ENCODE data around the gene RDH13.
A peak's percentile ranks its signal among the peaks of the same experiment; 100 is the strongest.
"Not testable (repeated sequence)": the region's sequence is repeated elsewhere in the genome, so short reads cannot be mapped to it uniquely, and the experiment has no call there.

The RDH13 gene, protein sequence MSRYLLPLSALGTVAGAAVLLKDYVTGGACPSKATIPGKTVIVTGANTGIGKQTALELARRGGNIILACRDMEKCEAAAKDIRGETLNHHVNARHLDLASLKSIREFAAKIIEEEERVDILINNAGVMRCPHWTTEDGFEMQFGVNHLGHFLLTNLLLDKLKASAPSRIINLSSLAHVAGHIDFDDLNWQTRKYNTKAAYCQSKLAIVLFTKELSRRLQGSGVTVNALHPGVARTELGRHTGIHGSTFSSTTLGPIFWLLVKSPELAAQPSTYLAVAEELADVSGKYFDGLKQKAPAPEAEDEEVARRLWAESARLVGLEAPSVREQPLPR

DNA sequence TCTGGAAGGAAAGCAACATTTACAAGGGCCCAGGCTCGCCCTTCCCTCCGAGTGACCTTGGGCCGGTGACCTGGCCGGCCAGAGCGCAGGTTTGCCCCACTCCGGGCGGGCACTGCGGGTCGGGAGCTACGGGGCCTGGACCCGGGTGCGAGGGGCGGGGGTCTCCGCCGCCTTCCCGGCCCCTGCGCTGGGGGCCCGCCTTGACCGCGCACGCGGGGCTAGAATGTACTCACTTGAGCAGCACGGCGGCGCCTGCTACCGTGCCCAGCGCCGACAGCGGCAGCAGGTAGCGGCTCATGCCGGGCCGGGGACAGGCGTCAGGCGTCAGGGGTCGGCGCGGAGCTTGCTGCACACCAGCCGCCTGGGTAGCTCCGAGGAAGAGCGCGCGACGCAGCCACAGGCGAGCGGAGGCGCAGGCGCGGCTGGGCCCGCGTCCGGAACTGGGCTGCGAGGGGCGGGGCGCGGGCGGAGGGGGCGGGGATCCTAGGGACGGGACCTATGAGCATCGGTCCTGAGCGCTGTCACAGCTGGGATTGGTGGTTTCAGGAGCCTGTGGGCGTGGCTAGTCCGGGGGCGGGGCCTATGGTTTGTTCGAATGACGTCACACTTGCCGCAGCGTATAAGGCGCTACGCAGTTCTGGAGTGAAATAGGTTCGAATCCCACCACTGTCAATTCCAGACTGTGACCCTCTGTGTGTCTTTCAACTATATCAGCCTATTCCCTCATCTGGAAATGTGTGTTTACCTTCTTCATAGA, at the start of gene RDH13:
RDH13 (minus strand) TSS at position 414 of the 757 bp plus-strand sequence; CDS start at position 298, 116 bp downstream.
- Histone ChIP-seq H3K27ac (ENCODE audit: low read depth, low read length) (no peak within 1 kb of the TSS), H3K36me3 (ENCODE audit: control insufficient read depth in 5 of 5, insufficient read depth in 5 of 5, low read length in 5 of 5) (peaks cover 0 to 14% (median 10%) of the 10 kb centered on the region in 5 donors), H3K9ac (ENCODE audit: low read length in 5 of 5) (peak within 1 kb of the TSS; percentile 16 to 85 (median 81)), H3K9me3 (ENCODE audit: control insufficient read depth in 5 of 5, low read length in 5 of 5) (no peaks in the 10 kb centered on the region), H3K4me3 (ENCODE audit: low read depth in 1 of 5, low read length in 5 of 5) (peak within 1 kb of the TSS; percentile 69 to 88 (median 77)), H3K27me3 (ENCODE audit: control insufficient read depth in 5 of 5, insufficient read depth in 4 of 5, low read length in 5 of 5) (peaks cover 0 to 15% (median 5%) of the 10 kb centered on the region in 5 donors), H3K4me1 (ENCODE audit: control insufficient read depth in 5 of 5, insufficient read depth in 5 of 5, low read length in 5 of 5) (peaks cover 0 to 15% (median 9%) of the 10 kb centered on the region in 5 donors)

DNA sequence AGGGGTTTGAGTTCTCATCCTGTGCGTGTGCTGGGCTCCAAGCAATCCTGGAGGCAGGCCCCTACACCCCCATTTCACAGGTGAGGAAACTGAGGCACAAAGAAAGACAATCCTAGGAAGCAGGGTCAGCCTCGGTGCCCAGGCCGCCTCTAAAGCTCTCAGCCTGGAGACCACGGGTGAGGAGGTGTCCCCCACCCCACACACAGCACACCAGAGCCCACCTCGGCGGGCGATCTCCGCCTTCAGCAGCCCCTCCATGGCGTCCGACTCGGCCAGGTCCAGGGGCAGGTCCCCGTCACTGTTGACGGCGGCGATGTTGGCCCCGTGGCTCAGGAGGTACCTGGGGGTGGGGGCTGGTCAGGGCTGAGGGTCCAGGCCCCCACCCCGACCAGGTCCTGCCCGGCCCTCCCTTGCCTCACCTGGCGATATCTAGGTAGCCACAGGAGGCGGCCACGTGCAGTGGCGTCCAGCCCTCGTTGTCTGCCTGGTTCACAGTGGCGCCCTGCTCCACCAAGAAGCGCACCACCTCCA, 49.4 kb upstream of the RDH13 start:
- Histone ChIP-seq H3K27ac (ENCODE audit: low read depth, low read length) (no peak overlapping the region), H3K36me3 (ENCODE audit: control insufficient read depth in 5 of 5, insufficient read depth in 5 of 5, low read length in 5 of 5) (peaks cover 0 to 29% (median 26%) of the 10 kb centered on the region in 5 donors), H3K9ac (ENCODE audit: low read length in 5 of 5) (peak overlapping the region in 1 of 5 donors; percentile 71), H3K27me3 (ENCODE audit: control insufficient read depth in 5 of 5, insufficient read depth in 4 of 5, low read length in 5 of 5) (no peaks in the 10 kb centered on the region), H3K9me3 (ENCODE audit: control insufficient read depth in 5 of 5, low read length in 5 of 5) (no peaks in the 10 kb centered on the region), H3K4me1 (ENCODE audit: control insufficient read depth in 5 of 5, insufficient read depth in 5 of 5, low read length in 5 of 5) (peaks cover 10 to 51% (median 45%) of the 10 kb centered on the region in 5 donors), H3K4me3 (ENCODE audit: low read depth in 1 of 5, low read length in 5 of 5) (no peak overlapping the region)

DNA sequence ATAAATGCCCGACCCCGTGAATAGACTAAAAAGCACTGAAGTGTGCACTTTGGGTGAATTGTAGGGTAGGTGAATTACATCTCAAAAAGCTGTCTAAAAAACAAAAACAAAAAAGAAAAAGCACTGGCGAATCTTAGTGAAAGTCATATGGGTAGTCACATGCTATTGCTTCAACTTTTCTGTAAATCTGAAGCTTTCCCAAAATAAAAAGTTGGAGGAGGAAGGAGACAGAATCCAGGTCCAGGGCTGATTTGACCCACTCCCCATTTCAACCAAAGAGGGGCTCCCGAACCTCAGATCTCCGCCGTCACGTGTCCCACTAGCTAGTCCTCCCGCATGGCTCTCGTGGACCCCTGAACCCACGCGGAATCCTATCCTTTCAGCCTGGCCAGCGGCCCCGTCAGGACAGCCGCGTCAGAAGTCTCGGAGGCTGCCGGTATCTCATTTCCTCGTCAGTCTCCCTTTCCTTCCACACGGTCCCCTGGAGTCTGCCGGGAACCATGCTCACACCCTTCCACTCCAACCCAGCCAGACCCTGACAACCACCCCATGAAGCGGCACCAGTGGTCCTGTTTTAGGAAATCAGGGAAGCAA, 48.4 kb upstream of the RDH13 start:
- H3K27ac ChIP-seq (ENCODE audit: low read depth, low read length) = peak overlapping the region; percentile 37
- peak overlapping the region in 2 of 5 donors; percentile 19 to 35 for H3K9ac ChIP-seq (ENCODE audit: low read length in 5 of 5)
- peaks cover 10 to 44% (median 38%) of the 10 kb centered on the region in 5 donors for H3K4me1 ChIP-seq (ENCODE audit: control insufficient read depth in 5 of 5, insufficient read depth in 5 of 5, low read length in 5 of 5)
- H3K4me3 ChIP-seq (ENCODE audit: low read depth in 1 of 5, low read length in 5 of 5) = no peak overlapping the region
- peaks cover 0 to 34% (median 29%) of the 10 kb centered on the region in 5 donors for H3K36me3 ChIP-seq (ENCODE audit: control insufficient read depth in 5 of 5, insufficient read depth in 5 of 5, low read length in 5 of 5)
- H3K27me3 ChIP-seq (ENCODE audit: control insufficient read depth in 5 of 5, insufficient read depth in 4 of 5, low read length in 5 of 5) = no peaks in the 10 kb centered on the region
- no peaks in the 10 kb centered on the region for H3K9me3 ChIP-seq (ENCODE audit: control insufficient read depth in 5 of 5, low read length in 5 of 5)

DNA sequence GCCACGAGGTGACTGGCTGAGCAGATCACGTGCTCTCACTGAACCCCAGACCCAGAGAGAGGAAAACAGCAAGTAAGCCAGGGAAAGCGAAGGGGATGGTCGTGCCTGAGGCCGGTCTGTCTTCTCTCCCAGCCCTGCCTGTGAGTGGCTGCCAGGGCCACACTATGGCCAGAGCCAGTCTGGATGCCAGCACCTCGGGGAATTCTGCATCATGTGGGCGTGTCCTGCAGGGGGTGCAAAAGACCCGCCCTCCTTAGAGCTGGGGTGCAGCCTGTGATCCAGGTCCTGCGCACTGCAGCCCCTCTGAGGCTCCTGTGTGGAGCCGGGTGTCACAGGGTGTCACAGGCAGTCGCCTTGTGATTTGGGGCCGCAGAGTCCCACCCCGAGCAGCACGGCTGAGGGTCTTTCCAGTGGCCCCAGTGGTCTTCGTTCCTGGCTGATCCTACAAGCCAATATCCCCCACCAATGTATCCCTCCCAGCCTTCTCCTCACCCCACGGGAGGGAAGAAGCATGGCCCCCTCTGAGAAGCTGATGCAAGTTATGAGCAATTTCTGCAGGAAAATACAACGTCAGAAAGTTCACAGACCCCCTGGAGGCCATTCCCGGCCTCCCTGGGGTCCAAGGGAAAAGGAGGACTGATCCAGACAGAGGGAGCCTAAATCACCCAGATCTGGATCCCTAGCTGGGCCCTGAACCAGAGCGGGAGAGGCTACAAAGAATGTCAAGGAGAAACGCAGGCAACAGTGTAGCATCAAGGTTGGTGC, 46.8 kb upstream of the RDH13 start:
- Histone ChIP-seq H3K4me1 (ENCODE audit: control insufficient read depth in 5 of 5, insufficient read depth in 5 of 5, low read length in 5 of 5) (peaks cover 5 to 30% (median 21%) of the 10 kb centered on the region in 5 donors), H3K9ac (ENCODE audit: low read length in 5 of 5) (no peak overlapping the region), H3K27me3 (ENCODE audit: control insufficient read depth in 5 of 5, insufficient read depth in 4 of 5, low read length in 5 of 5) (no peaks in the 10 kb centered on the region), H3K36me3 (ENCODE audit: control insufficient read depth in 5 of 5, insufficient read depth in 5 of 5, low read length in 5 of 5) (peaks cover 0 to 41% (median 34%) of the 10 kb centered on the region in 5 donors), H3K9me3 (ENCODE audit: control insufficient read depth in 5 of 5, low read length in 5 of 5) (no peaks in the 10 kb centered on the region), H3K4me3 (ENCODE audit: low read depth in 1 of 5, low read length in 5 of 5) (no peak overlapping the region), H3K27ac (ENCODE audit: low read depth, low read length) (no peak overlapping the region)

DNA sequence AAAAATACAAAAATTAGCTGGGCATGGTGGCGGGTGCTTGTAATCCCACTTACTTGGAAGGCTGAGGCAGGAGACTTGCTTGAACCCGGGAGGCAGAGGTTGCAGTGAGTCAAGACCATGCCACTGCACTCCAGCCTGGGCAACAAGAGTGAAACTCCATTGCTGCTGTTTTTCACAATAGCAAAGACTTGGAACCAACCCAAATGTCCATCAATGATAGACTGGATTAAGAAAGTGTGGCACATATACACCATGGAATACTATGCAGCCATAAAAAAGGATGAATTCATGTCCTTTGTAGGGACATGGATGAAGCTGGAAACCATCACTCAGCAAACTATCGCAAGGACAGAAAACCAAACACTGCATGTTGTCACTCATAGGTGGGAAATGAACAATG, 44.3 kb upstream of the RDH13 start:
- H3K36me3 ChIP-seq (ENCODE audit: control insufficient read depth in 5 of 5, insufficient read depth in 5 of 5, low read length in 5 of 5) = peaks cover 2 to 48% (median 41%) of the 10 kb centered on the region in 5 donors
- H3K27me3 ChIP-seq (ENCODE audit: control insufficient read depth in 5 of 5, insufficient read depth in 4 of 5, low read length in 5 of 5); H3K9ac ChIP-seq (ENCODE audit: low read length in 5 of 5); H3K9me3 ChIP-seq (ENCODE audit: control insufficient read depth in 5 of 5, low read length in 5 of 5); H3K4me1 ChIP-seq (ENCODE audit: control insufficient read depth in 5 of 5, insufficient read depth in 5 of 5, low read length in 5 of 5); H3K4me3 ChIP-seq (ENCODE audit: low read depth in 1 of 5, low read length in 5 of 5); H3K27ac ChIP-seq (ENCODE audit: low read depth, low read length): not testable (repeated sequence)

DNA sequence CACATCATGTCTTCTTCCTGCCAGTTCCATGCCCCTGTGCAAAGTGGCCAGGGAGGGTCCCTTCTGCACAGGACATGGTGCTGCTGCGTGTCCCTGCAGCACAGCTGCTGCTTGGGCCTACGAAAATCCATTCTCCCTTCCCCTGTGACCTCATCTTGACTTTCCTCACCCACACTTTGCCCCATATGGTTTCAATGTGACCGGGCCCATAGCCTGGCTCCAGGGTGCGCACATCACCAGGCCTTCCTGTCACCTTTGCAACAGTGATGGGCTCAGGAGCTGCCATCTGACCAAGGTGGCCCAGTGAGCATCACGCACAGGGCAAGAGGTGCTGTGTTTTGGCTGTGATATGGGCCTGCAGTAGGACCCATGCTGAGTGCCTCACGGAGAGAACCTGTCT, 43.6 kb upstream of the RDH13 start:
- Histone ChIP-seq H3K9ac (ENCODE audit: low read length in 5 of 5) (no peak overlapping the region), H3K4me1 (ENCODE audit: control insufficient read depth in 5 of 5, insufficient read depth in 5 of 5, low read length in 5 of 5) (peaks cover 0 to 4% (median 0%) of the 10 kb centered on the region in 5 donors), H3K36me3 (ENCODE audit: control insufficient read depth in 5 of 5, insufficient read depth in 5 of 5, low read length in 5 of 5) (peaks cover 2 to 51% (median 44%) of the 10 kb centered on the region in 5 donors), H3K27ac (ENCODE audit: low read depth, low read length) (no peak overlapping the region), H3K9me3 (ENCODE audit: control insufficient read depth in 5 of 5, low read length in 5 of 5) (peaks cover 0 to 4% (median 4%) of the 10 kb centered on the region in 5 donors), H3K27me3 (ENCODE audit: control insufficient read depth in 5 of 5, insufficient read depth in 4 of 5, low read length in 5 of 5) (no peaks in the 10 kb centered on the region), H3K4me3 (ENCODE audit: low read depth in 1 of 5, low read length in 5 of 5) (no peak overlapping the region)

DNA sequence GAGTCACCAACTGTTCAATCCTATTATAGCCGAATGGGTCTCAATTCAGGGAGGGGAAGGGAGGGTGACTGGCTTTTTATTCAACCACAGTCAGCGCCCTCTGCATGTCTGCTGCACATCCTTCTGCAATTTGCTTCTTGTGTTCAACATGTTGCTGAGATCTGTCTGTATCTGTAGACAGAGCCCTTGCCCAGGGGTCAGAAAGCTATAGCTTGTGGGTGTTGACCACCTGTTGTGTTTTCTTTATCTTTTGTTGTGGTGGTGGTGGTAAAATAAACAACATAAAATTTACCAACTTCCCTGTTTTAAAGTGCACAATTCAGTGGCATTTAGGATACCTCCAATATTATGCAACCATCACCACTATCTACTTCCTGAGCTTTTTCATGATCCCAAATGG, 42.3 kb upstream of the RDH13 start:
- H3K27ac ChIP-seq (ENCODE audit: low read depth, low read length) = no peak overlapping the region
- no peaks in the 10 kb centered on the region for H3K27me3 ChIP-seq (ENCODE audit: control insufficient read depth in 5 of 5, insufficient read depth in 4 of 5, low read length in 5 of 5)
- no peaks in the 10 kb centered on the region for H3K4me1 ChIP-seq (ENCODE audit: control insufficient read depth in 5 of 5, insufficient read depth in 5 of 5, low read length in 5 of 5)
- peaks cover 2 to 59% (median 45%) of the 10 kb centered on the region in 5 donors for H3K36me3 ChIP-seq (ENCODE audit: control insufficient read depth in 5 of 5, insufficient read depth in 5 of 5, low read length in 5 of 5)
- H3K9ac ChIP-seq (ENCODE audit: low read length in 5 of 5) = no peak overlapping the region
- no peak overlapping the region for H3K4me3 ChIP-seq (ENCODE audit: low read depth in 1 of 5, low read length in 5 of 5)
- peaks cover 0 to 4% (median 4%) of the 10 kb centered on the region in 5 donors for H3K9me3 ChIP-seq (ENCODE audit: control insufficient read depth in 5 of 5, low read length in 5 of 5)

DNA sequence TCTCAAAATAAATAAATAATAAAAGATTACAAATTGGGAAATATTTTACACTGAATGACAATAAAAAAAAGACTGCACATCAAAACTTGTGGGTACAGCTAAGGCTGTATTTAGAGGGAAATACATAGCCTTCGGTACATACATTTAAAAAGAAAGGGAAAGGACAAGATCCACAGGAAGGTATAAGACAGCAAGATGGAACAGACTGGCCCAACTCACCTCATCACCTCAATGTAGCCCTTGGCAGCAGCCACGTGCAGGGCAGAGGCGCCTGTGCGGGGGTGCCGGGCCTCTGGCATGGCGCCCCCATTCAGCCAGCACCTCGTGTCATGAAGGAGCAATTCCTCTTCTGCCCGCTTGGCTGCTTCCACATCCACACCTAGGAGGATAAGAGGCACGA, 40.2 kb upstream of the RDH13 start:
- no peak overlapping the region for H3K4me3 ChIP-seq (ENCODE audit: low read depth in 1 of 5, low read length in 5 of 5)
- no peak overlapping the region for H3K9ac ChIP-seq (ENCODE audit: low read length in 5 of 5)
- peaks cover 2 to 63% (median 46%) of the 10 kb centered on the region in 5 donors for H3K36me3 ChIP-seq (ENCODE audit: control insufficient read depth in 5 of 5, insufficient read depth in 5 of 5, low read length in 5 of 5)
- H3K9me3 ChIP-seq (ENCODE audit: control insufficient read depth in 5 of 5, low read length in 5 of 5) = peaks cover 0 to 4% (median 4%) of the 10 kb centered on the region in 5 donors
- peaks cover 0 to 7% (median 0%) of the 10 kb centered on the region in 5 donors for H3K4me1 ChIP-seq (ENCODE audit: control insufficient read depth in 5 of 5, insufficient read depth in 5 of 5, low read length in 5 of 5)
- H3K27me3 ChIP-seq (ENCODE audit: control insufficient read depth in 5 of 5, insufficient read depth in 4 of 5, low read length in 5 of 5) = no peaks in the 10 kb centered on the region
- H3K27ac ChIP-seq (ENCODE audit: low read depth, low read length) = no peak overlapping the region

DNA sequence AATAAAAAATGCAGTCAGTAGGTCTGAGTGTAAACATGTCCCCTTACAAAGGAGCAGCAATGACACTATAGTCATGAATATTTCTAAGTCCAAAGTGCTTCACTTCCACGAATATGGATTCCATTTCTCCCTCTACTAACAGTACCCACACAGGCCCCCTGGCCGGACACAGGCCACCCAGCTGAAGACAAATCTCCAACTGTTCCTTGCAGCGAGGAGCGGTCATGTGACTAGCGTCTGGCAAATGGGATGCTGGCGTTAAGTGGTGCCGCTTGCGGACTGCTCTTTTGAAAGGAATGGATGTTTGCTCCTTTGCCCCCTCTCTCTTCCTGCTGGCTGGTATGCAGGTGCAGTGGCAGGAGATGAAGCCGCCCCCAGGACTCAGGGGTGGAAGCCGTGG, 38.3 kb upstream of the RDH13 start:
- H3K36me3 ChIP-seq (ENCODE audit: control insufficient read depth in 5 of 5, insufficient read depth in 5 of 5, low read length in 5 of 5) = peaks cover 2 to 65% (median 47%) of the 10 kb centered on the region in 5 donors

More for the DNA sequence above, 38.3 kb upstream of the RDH13 start:
- H3K4me3 ChIP-seq (ENCODE audit: low read depth in 1 of 5, low read length in 5 of 5) = no peak overlapping the region
- H3K9ac ChIP-seq (ENCODE audit: low read length in 5 of 5) = no peak overlapping the region
- peaks cover 0 to 4% (median 4%) of the 10 kb centered on the region in 5 donors for H3K9me3 ChIP-seq (ENCODE audit: control insufficient read depth in 5 of 5, low read length in 5 of 5)
- H3K27me3 ChIP-seq (ENCODE audit: control insufficient read depth in 5 of 5, insufficient read depth in 4 of 5, low read length in 5 of 5) = no peaks in the 10 kb centered on the region
- peaks cover 0 to 7% (median 0%) of the 10 kb centered on the region in 5 donors for H3K4me1 ChIP-seq (ENCODE audit: control insufficient read depth in 5 of 5, insufficient read depth in 5 of 5, low read length in 5 of 5)
- no peak overlapping the region for H3K27ac ChIP-seq (ENCODE audit: low read depth, low read length)

Data from subcutaneous abdominal adipose tissue (tissue), 5 donors.